Mucosa of descending colon (tissue), 3 donors: ENCODE measurements around the gene UBE2L3. TPM values are rescaled to one million over a fixed set of nuclear protein-coding genes. Genes with fewer than 3 reads are reported as not detected.
"Not testable (repeated sequence)": the region's sequence is repeated elsewhere in the genome, so short reads cannot be mapped to it uniquely, and the experiment has no call there.

Source experiments
- ATAC-seq: fragments of 200-7000 bp; cut with Tn5 transposase; one replicate; pipeline ENCODE4 v1.9.1; 2020; ENCODE audit warnings: mild to moderate bottlenecking, moderate library complexity
- DNase-seq, 3 donors: peaks; one replicate each; pipeline ENCODE4 v3.0.0-alpha.2; 2020
- H3K36me3 ChIP-seq: fragments of 200-600 bp; one replicate; pipeline ENCODE4 v1.8.0; 2021; ENCODE audit warnings: low read depth, mild to moderate bottlenecking
- H3K4me1 ChIP-seq: fragments of 200-600 bp; one replicate; pipeline ENCODE4 v1.8.0; 2021; ENCODE audit warnings: low read depth, mild to moderate bottlenecking
- H3K4me3 ChIP-seq: fragments of 200-600 bp; one replicate; pipeline ENCODE4 v1.8.0; 2021; ENCODE audit warnings: mild to moderate bottlenecking
- H3K9me3 ChIP-seq: fragments of 200-600 bp; one replicate; pipeline ENCODE4 v1.8.0; 2021; ENCODE audit warnings: mild to moderate bottlenecking
- CTCF ChIP-seq: fragments of 200-600 bp; IDR thresholded peaks from one replicate; pipeline ENCODE4 v1.8.0; 2022; ENCODE audit warnings: antibody characterized with exemption, mild to moderate bottlenecking
- intact Hi-C, 2 donors: fragments of 100-400 bp; cut with DNase I in 1 of 2; cut with micrococcal nuclease in 1 of 2; formaldehyde crosslinking; loops; one replicate each; pipeline versions ENCODE4 v1.11.0 to v1.11.1; 2022; cut with DNase I, micrococcal nuclease
- long read RNA-seq, 2 donors: library from polyadenylated mRNA; unstranded; transcript quantifications; one replicate each; pipeline ENCODE4 v2.0.0, GENCODE V29; 2019 to 2021
- total RNA-seq, 3 donors: library from RNA; stranded (reverse); fragmentation: NEBNext Ultra II Directional in 2 of 3; extraction: Animal tissue kit (Norgen Biotek cat#: 25700) in 2 of 3; gene quantifications; one replicate each; pipeline versions ENCODE4 v1.2.1 to v1.2.4, GENCODE V29; 2021 to 2023
- donor health status: DM: no; HTN: no; CAD: no; lungs with moderate emphysema.
- donor health status: DM: no; HTN: no; CAD: no.
- donor health status: DM: no; HTN: yes; CAD: no.

UBE2L3 gene
- total RNA-seq: 10 to 100 TPM; 52.6 to 60.9 (median 60.7) TPM
- long read RNA-seq, donor 1, transcript UBE2L3-201 (4 exons, 3,028 nt): major isoform, 61 of 77 reads
- long read RNA-seq, donor 1, partial matches to known transcripts: 11 of 77 reads
- long read RNA-seq, donor 1, other reads (novel, unspliced or antisense): 3 of 77 reads
- long read RNA-seq, donor 2, transcript UBE2L3-201 (4 exons, 3,028 nt): major isoform, 70 of 77 reads
- long read RNA-seq, donor 2, partial matches to known transcripts: 2 of 77 reads
- long read RNA-seq, donor 2, other reads (novel, unspliced or antisense): 5 of 77 reads

GRCh38 chr22:21567456-21568346 is at the start of gene UBE2L3:
TSS of gene UBE2L3 (plus strand) at chr22:21567714. CDS start at chr22:21567745, 31 bp downstream.
- H3K4me1 ChIP-seq: peaks cover 29% of the 10 kb centered on the region
- H3K4me3 ChIP-seq: peak within 1 kb of the TSS; percentile 85
- intact Hi-C loops: no loop called here
- no peaks in the 10 kb centered on the region for H3K9me3 ChIP-seq
- ATAC-seq (peak; percentile 93), DNase-seq (peak; percentile 88 to 91 (median 90))
- H3K36me3 ChIP-seq: no peaks in the 10 kb centered on the region
- TF ChIP-seq CTCF: no peak

GRCh38 chr22:21526705-21527500 is 40.6 kb upstream of the UBE2L3 start:
- DNase-seq, H3K36me3 ChIP-seq, H3K4me3 ChIP-seq, intact Hi-C loops, H3K9me3 ChIP-seq, H3K4me1 ChIP-seq: not testable (repeated sequence)
- peak; percentile 19 for ATAC-seq

GRCh38 chr22:21531525-21531924 is 36.0 kb upstream of the UBE2L3 start:
- DNase-seq, H3K4me3 ChIP-seq, H3K4me1 ChIP-seq, H3K36me3 ChIP-seq, intact Hi-C loops, ATAC-seq, H3K9me3 ChIP-seq: not testable (repeated sequence)

- DNase-seq, H3K36me3 ChIP-seq, ATAC-seq, H3K4me1 ChIP-seq, H3K9me3 ChIP-seq, H3K4me3 ChIP-seq, intact Hi-C loops: not testable (repeated sequence)
These were observed 34.5 kb upstream of the UBE2L3 start for GRCh38 chr22:21532863-21533648.

- H3K4me3 ChIP-seq, H3K36me3 ChIP-seq, intact Hi-C loops, H3K4me1 ChIP-seq, ATAC-seq, DNase-seq, H3K9me3 ChIP-seq: not testable (repeated sequence)
These were observed 27.7 kb upstream of the UBE2L3 start for GRCh38 chr22:21539862-21540261.

- ATAC-seq, H3K36me3 ChIP-seq, intact Hi-C loops, H3K9me3 ChIP-seq, H3K4me1 ChIP-seq, DNase-seq, H3K4me3 ChIP-seq: not testable (repeated sequence)
These were observed 22.8 kb upstream of the UBE2L3 start for GRCh38 chr22:21544432-21545322.

- H3K4me3 ChIP-seq, H3K36me3 ChIP-seq, DNase-seq, H3K9me3 ChIP-seq, H3K4me1 ChIP-seq, intact Hi-C loops: not testable (repeated sequence)
- ATAC-seq: peak; percentile 57
These were observed 18.0 kb upstream of the UBE2L3 start for GRCh38 chr22:21549558-21549957.

- H3K4me3 ChIP-seq, intact Hi-C loops, DNase-seq, H3K9me3 ChIP-seq, H3K36me3 ChIP-seq, H3K4me1 ChIP-seq: not testable (repeated sequence)
- peak; percentile 87 for ATAC-seq
These were observed 17.4 kb upstream of the UBE2L3 start for GRCh38 chr22:21550008-21550677.

GRCh38 chr22:21550678-21551047 is 16.9 kb upstream of the UBE2L3 start:
- intact Hi-C loops, H3K9me3 ChIP-seq, H3K4me1 ChIP-seq, H3K4me3 ChIP-seq, H3K36me3 ChIP-seq, DNase-seq: not testable (repeated sequence)
- ATAC-seq: peak; percentile 77

- ATAC-seq, H3K9me3 ChIP-seq, intact Hi-C loops, H3K36me3 ChIP-seq, DNase-seq, H3K4me3 ChIP-seq, H3K4me1 ChIP-seq: not testable (repeated sequence)
These were observed 16.2 kb upstream of the UBE2L3 start, which contains the start of gene RIMBP3C for GRCh38 chr22:21551361-21551760. TSS of gene RIMBP3C (minus strand) at chr22:21551461. CDS start at chr22:21550976, 485 bp downstream.
